T-helper 22 cell (primary cell): Measurements from ENCODE around the gene LBX1.
"Not testable (repeated sequence)": the region's sequence is repeated elsewhere in the genome, so short reads cannot be mapped to it uniquely, and the experiment has no call there.

Source experiments
- DNase-seq: peaks from one replicate; pipeline ENCODE4 v3.0.0-alpha.2; 2020; ENCODE audit warnings: low read depth

Gene LBX1

DNA sequence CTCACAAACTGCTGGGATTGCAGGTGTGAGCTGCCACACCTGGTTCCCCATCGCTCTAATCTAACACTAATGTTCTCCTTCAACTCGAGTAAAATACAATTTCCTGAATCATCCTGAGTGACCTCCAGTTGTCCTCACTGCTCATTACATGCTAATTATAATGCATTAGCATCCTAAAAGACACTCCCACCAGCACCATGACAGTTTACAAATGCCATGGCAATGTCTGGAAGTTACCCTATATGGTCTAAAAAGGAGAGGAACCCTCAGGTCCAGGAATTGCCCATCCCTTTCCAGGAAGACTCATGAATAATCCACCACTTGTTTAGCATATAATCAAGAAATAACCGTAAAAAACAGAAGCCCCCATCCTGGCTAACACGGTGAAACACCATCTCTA, 26.6 kb downstream of the LBX1 start:
- DNase-seq, result not testable (repeated sequence)

DNA sequence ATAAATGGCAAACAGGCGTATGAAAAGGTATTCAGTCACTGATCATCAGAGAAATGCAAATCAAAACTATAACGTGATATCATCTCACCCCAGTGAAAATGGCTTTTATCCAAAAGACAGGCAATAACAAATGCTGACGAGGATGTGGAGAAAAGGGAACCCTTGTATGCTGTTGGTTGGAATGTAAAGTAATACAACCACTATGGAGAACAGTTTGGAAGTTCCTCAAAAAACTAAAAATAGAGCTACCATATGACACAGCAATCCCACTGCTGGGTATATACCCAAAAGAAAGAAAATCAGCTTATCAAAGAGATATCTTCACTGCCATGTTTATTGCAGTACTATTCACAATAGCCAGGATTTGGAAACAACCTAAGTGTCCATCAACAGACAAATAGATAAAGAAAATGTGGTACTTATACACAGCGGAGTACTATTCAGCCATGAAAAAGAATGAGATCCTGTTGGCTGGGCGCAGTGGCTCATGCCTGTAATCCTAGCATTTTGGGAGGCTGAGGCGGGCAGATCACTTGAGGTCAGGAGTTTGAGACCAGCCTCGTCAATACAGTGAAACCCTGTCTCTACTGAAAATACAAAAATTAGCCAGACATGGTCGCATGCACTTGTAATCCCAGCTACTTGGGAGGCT, 30.8 kb downstream of the LBX1 start:
- DNase-seq, result not testable (repeated sequence)

DNA sequence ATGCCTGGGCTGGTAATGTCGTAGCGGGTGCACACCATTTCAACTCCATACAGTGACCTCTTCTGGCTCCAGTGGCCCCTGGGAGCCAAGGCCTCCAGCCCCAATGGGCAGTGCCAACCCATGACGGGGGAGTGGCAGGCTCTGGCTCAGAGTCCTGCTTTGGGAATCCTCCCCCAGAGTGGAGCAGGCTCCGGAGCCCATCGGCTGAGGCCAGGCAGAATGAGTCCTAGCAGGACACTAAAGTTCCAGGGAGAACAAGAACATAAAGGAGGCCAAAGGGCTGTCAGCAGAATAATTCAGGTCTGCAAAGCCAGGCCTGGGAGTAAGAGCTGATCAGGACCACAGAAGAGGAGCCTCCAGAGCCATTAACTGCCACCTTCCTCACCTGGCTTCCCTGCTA, 33.3 kb downstream of the LBX1 start:
- DNase-seq, result no peak

DNA sequence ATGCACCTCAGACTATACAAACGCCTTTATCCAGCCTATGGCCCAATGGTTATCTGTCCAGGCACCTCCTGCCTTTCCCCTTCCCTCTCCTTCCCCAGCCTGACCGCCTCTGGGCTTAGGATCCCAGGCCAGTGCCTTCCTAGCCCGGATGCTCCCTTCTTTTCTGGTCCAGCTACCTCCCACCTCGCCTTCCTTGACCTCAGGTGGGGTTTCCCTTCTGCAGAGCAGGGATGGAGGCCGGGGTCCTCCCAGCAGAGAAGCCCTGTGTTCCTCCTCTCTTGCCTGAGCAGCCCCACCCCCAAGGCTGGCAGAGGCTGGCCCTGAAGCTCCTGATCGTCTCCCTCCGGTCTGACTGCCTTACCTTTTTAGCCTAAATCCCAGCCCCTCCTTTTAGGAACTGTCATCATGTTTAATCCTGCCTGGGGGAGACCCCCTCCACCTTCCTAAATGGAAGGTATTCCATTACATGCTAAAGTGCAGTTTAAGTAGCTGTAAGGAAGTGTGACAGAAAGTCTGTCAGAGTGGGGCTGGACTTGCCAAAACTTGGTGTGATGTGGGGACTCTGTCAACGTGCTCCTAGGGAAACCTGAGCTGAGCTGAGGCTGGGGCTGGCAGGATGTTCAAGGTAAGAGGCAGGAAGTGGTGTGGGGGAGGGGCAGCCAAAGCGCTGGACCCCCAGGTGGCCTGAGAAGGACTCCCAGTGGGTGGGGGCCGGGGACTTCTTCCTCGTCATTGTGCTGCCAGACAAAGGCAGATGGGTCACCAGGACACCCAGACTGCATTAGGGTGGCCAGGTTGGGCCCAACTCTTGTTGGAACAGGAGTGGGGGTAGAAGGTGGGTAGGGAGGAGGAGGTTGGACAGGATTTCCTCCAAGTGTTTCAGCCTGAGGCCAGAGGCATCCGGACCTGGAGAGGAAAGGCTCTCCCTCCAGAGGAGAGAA, 39.5 kb downstream of the LBX1 start:
- DNase-seq, result no peak

DNA sequence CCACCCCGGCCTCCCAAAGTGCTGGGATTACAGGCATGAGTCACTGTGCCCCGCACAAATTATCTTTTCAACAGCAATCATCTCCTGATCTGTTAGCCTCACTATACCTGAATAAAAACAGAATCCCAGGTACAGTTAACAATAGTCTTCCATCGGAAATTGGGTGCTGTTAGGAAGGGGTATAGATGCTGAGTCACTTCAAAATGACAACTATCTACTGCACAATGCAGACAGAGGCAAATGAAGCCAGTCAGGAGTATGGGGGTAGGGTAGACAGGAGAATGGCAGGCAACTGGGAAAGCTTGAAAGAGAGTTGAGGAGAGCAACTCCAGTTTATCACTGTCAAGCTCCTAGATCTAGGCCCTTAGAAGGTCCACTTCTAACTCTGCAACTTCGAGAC, 40.3 kb downstream of the LBX1 start:
- no peak for DNase-seq

DNA sequence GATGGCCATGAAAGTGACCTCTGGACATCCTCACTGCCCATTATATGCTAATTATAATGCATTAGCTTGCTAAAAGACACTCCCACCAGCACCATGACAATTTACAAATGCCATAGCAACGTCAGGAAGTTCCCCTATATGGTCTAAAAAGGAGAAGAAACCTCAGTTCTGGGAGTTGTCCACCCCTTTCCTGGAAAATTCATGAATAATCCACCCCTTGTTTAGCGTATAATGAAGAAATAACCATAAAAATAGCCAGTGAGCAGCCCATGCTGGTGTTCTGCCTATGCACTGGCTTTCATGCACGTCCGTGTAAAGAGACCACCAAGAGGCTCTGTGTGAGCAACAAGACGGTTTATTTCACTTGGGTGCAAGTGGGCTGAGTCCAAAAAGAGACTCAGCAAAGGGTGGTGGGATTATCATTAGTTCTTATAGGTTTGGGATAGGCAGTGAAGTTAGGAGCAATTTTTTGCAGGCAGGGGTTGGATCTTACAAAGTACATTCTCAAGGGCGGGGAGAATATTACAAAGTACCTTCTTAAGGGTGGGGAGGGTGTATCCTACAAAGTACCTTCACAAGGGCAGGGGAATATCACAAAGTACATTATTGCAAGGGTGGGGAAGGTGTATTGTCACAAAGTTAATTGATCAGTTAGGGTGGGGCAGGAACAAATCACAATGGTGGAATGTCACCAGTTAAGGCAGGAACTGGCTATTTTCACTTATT, 45.6 kb downstream of the LBX1 start:
- no peak for DNase-seq

- no peak for DNase-seq
Measured at GRCh38 chr10:101182936-101183335, 46.3 kb downstream of the LBX1 start.
